ENCODE data around the gene CREB3L4. TPM values are rescaled to one million over a fixed set of nuclear protein-coding genes. Genes with fewer than 3 reads are reported as not detected.

The CREB3L4 gene
- total RNA-seq, 2 experiments from 2014 or later: 17.0 to 28.2 TPM

DNA sequence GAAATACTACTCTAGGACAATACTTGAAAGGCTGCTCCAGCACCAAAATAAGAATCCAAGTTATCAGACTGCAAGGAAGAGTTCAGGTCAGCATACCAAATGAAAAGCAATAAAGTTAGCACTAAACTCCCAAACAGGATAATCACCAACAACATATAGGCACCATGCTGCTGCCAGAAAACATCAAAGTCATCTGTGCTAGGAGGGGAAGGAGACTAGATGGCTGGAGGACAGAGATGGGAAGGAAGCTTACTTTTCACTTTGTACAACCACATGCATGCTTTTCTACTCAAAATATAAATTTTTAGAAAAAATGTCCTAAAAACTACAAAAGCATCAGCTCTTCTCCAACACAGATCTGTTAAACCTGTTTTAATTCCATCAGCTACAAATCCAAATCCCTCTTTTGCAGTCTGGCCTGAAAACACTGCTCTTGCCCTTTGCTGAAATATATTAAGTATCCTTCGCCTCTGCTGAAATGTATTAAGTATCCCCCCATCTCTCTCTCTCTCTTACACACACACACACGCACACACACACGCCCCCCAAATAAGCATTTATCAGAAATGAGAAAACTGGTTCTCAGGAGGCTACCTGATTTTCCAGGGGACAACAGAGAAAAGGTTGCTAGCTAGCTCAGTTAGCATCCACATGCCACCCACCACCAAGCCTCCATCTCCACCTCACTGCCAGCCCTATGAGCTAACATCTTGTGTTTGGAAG, 46.5 kb upstream of the CREB3L4 start:
- Histone ChIP-seq H2AFZ (ENCODE audit: low read length) (no peak overlapping the region), H3K9me3 (ENCODE audit: low read length) (no peaks in the 10 kb centered on the region), H3K4me2 (ENCODE audit: low read length) (peak overlapping the region; percentile 95), H4K20me1 (ENCODE audit: insufficient read depth, low read length) (peaks cover 25% of the 10 kb centered on the region; the same call in 1 of the 2 replicates), H3K9me2 (ENCODE audit: insufficient read depth, low read length) (no peaks in the 10 kb centered on the region), H3K79me2 (ENCODE audit: insufficient read depth, low read depth, low read length) (peaks cover 60% of the 10 kb centered on the region), H3K4me1 (ENCODE audit: insufficient read depth, low read length, poor library complexity, severe bottlenecking) (peaks cover 28% of the 10 kb centered on the region), H3K4me3 (ENCODE audit: low read depth, low read length, poor library complexity, severe bottlenecking) (peak overlapping the region; percentile 97), H3K36me3 (ENCODE audit: insufficient read depth, low read length) (peaks cover 37% of the 10 kb centered on the region), H3K27ac (ENCODE audit: low read depth, low read length, poor library complexity, severe bottlenecking) (peak overlapping the region; percentile 90)
- intact Hi-C loops (cut with micrococcal nuclease; ENCODE audit: unreplicated experiment): loop anchor here (2.0 to 5.0 kb wide), 3 partner anchors 66 to 116 kb away; partner anchors contain the start of gene RAB13
- DNase-seq (ENCODE audit: low spot score): no peak
- no TSS peak for BruUV-seq (replicated peaks)
- no peak for TF ChIP-seq EZH2phosphoT487 (IDR thresholded peaks at IDR 0.05; ENCODE audit: borderline replicate concordance, low read depth, low read length)
- TF ChIP-seq, protein P1, sequence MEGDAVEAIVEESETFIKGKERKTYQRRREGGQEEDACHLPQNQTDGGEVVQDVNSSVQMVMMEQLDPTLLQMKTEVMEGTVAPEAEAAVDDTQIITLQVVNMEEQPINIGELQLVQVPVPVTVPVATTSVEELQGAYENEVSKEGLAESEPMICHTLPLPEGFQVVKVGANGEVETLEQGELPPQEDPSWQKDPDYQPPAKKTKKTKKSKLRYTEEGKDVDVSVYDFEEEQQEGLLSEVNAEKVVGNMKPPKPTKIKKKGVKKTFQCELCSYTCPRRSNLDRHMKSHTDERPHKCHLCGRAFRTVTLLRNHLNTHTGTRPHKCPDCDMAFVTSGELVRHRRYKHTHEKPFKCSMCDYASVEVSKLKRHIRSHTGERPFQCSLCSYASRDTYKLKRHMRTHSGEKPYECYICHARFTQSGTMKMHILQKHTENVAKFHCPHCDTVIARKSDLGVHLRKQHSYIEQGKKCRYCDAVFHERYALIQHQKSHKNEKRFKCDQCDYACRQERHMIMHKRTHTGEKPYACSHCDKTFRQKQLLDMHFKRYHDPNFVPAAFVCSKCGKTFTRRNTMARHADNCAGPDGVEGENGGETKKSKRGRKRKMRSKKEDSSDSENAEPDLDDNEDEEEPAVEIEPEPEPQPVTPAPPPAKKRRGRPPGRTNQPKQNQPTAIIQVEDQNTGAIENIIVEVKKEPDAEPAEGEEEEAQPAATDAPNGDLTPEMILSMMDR (conservative IDR thresholded peaks at IDR 0.05; ENCODE audit: low read length): no peak
- CTCF ChIA-PET (ENCODE audit: unreplicated experiment): interaction anchor here (0.9 kb wide), 1 partner anchor 66 kb away, joined by 5 read pairs; no protein-coding TSS in a partner anchor
- POLR2A ChIA-PET: interaction anchor here (0.6 to 4.1 kb wide), 12 partner anchors 9 to 168 kb away, joined by 3 to 32 read pairs (median 4); partner anchors contain the start of genes CREB3L4, DENND4B, JTB and SLC39A1

DNA sequence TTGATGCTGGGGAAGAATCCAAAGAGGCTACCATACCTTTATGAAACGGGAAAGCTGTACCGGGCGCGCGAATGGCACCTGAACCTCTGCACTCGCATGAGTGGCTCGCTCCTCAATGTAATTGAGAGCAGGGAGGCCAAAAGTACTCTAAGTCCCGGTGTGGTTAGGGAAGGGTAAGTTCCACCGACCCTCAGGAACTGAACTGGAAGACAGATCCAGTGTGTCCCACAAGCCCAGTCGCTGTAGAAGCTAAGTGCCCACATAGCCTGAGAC, 46.0 kb upstream of the CREB3L4 start:
- peaks cover 35% of the 10 kb centered on the region for H3K36me3 ChIP-seq (ENCODE audit: insufficient read depth, low read length)
- TF ChIP-seq, protein P1 (conservative IDR thresholded peaks at IDR 0.05; ENCODE audit: low read length): no peak
- no peak for TF ChIP-seq EZH2phosphoT487 (IDR thresholded peaks at IDR 0.05; ENCODE audit: borderline replicate concordance, low read depth, low read length)
- H3K79me2 ChIP-seq (ENCODE audit: insufficient read depth, low read depth, low read length): peaks cover 55% of the 10 kb centered on the region
- no peaks in the 10 kb centered on the region for H3K9me3 ChIP-seq (ENCODE audit: low read length)
- ChIA-PET CTCF (ENCODE audit: unreplicated experiment) (interaction anchor here (0.9 kb wide), 1 partner anchor 65 kb away, joined by 5 read pairs; no protein-coding TSS in a partner anchor), POLR2A (interaction anchor here (0.6 to 4.1 kb wide), 11 partner anchors 9 to 168 kb away, joined by 3 to 32 read pairs (median 3); partner anchors contain the start of genes DENND4B, JTB and SLC39A1)
- peak overlapping the region; percentile 97 for H3K4me3 ChIP-seq (ENCODE audit: low read depth, low read length, poor library complexity, severe bottlenecking)
- TSS peak; percentile 53 for BruUV-seq (replicated peaks)
- peak overlapping the region; percentile 20; the same call in 1 of the 2 replicates for H2AFZ ChIP-seq (ENCODE audit: low read length)
- peaks cover 25% of the 10 kb centered on the region; the same call in 1 of the 2 replicates for H4K20me1 ChIP-seq (ENCODE audit: insufficient read depth, low read length)
- no peaks in the 10 kb centered on the region for H3K9me2 ChIP-seq (ENCODE audit: insufficient read depth, low read length)
- intact Hi-C loops (cut with micrococcal nuclease; ENCODE audit: unreplicated experiment): loop anchor here (2.0 to 5.0 kb wide), 5 partner anchors 55 to 125 kb away; partner anchors contain the start of genes JTB and RAB13
- H3K4me2 ChIP-seq (ENCODE audit: low read length): peak overlapping the region; percentile 95
- peaks cover 28% of the 10 kb centered on the region for H3K4me1 ChIP-seq (ENCODE audit: insufficient read depth, low read length, poor library complexity, severe bottlenecking)
- peak overlapping the region; percentile 90 for H3K27ac ChIP-seq (ENCODE audit: low read depth, low read length, poor library complexity, severe bottlenecking)
- peak; percentile 32 for DNase-seq (ENCODE audit: low spot score)

Data from OCI-LY7 (cell line).